Measurements from ENCODE around the gene ORC4. TPM values are rescaled to one million over a fixed set of nuclear protein-coding genes. Genes with fewer than 3 reads are reported as not detected.

The ORC4 gene
- total RNA-seq, 1 experiment from 2014 or later, result 72.9 TPM

DNA sequence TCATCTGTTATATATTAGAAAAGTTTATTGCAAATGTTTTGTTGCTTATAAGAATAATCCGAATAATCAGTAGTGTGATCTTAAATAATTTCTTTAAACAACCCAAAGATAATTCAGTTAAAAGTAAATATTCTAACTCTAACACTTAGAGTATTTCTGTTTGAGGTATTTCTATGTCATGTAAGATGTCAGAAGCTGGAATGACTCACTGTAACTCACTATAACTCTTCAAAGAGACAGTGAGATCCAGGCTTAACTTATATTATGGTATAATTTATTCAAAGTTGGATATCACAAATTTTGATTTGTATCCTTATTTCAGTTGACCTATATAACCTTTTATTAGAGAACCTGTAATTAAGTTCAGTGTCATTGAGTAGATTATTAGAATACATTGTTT lies 7.3 kb upstream of the ORC4 start:
- H2BK20ac ChIP-seq (ENCODE audit: low read depth, low read length, poor library complexity, severe bottlenecking), result no peak overlapping the region
- H3K79me2 ChIP-seq (ENCODE audit: insufficient read depth, low read length), result peaks cover 10% of the 10 kb centered on the region; the same call in 1 of the 2 replicates
- H3K27ac Mint-ChIP-seq, result no peak overlapping the region

More for the DNA sequence above, 7.3 kb upstream of the ORC4 start:
- Histone ChIP-seq H3K9me3 (ENCODE audit: control insufficient read depth, low read depth, low read length) (no peaks in the 10 kb centered on the region), H3T11ph (ENCODE audit: low read length) (no peak overlapping the region), H3K79me1 (ENCODE audit: insufficient read depth, low read depth, low read length, poor library complexity, severe bottlenecking) (peaks cover 3% of the 10 kb centered on the region), H3K27me3 (ENCODE audit: insufficient read depth, low read length) (no peaks in the 10 kb centered on the region), H4K5ac (ENCODE audit: insufficient read length, low read depth, low read length) (no peak overlapping the region), H2BK12ac (ENCODE audit: insufficient read length, low read depth, low read length) (no peak overlapping the region), H4K8ac (replicated peaks; ENCODE audit: insufficient read length, low read depth, low read length) (no peak overlapping the region), H3K4ac (ENCODE audit: low read depth, low read length) (no peak overlapping the region), H2BK15ac (ENCODE audit: low read depth, low read length) (no peak overlapping the region), H2AFZ (ENCODE audit: low read length) (no peak overlapping the region), H3K14ac (ENCODE audit: insufficient read depth, low read length) (no peak overlapping the region), H2BK5ac (ENCODE audit: insufficient read length, low read length) (no peak overlapping the region), H2AK5ac (ENCODE audit: insufficient read length, low read length) (no peak overlapping the region), H3K4me2 (ENCODE audit: insufficient read depth, insufficient read length, low read length) (no peak overlapping the region), H3K56ac (ENCODE audit: insufficient read length, low read depth, low read length) (no peak overlapping the region), H3K9ac (ENCODE audit: extremely low read depth, insufficient read length, low read length) (no peak overlapping the region), H4K91ac (ENCODE audit: insufficient read length, low read depth, low read length) (no peak overlapping the region), H3K4me1 (ENCODE audit: insufficient read depth, low read length) (no peaks in the 10 kb centered on the region), H3K23ac (ENCODE audit: insufficient read length, low read depth, low read length) (no peak overlapping the region), H4K20me1 (ENCODE audit: control insufficient read depth, insufficient read depth, insufficient read length) (no peaks in the 10 kb centered on the region), H3K23me2 (ENCODE audit: insufficient read length, low read depth, low read length, poor library complexity, severe bottlenecking) (no peaks in the 10 kb centered on the region), H2BK120ac (ENCODE audit: low read depth, low read length, poor library complexity, severe bottlenecking) (no peak overlapping the region), H3K18ac (ENCODE audit: insufficient read length, low read depth, low read length) (no peak overlapping the region), H3K27ac (ENCODE audit: insufficient read length, low read depth, low read length) (no peak overlapping the region)
- no CpG with 5 or more reads among the region's 1 CpG for WGBS (ENCODE audit: extremely low coverage, insufficient read length, low lambda C conversion rate)
- Mint-ChIP-seq H3K4me1 (peaks cover 5 to 9% of the 10 kb centered on the region in 2 experiments), H3K27me3 (ENCODE audit: low read depth) (no peaks in the 10 kb centered on the region), H3K9me3 (no peaks in the 10 kb centered on the region), H3K36me3 (ENCODE audit: insufficient read depth in 1 of 3, low read depth in 3 of 3) (no peaks in the 10 kb centered on the region), H3K4me3 (no peak overlapping the region)
- TF ChIP-seq, protein P1, sequence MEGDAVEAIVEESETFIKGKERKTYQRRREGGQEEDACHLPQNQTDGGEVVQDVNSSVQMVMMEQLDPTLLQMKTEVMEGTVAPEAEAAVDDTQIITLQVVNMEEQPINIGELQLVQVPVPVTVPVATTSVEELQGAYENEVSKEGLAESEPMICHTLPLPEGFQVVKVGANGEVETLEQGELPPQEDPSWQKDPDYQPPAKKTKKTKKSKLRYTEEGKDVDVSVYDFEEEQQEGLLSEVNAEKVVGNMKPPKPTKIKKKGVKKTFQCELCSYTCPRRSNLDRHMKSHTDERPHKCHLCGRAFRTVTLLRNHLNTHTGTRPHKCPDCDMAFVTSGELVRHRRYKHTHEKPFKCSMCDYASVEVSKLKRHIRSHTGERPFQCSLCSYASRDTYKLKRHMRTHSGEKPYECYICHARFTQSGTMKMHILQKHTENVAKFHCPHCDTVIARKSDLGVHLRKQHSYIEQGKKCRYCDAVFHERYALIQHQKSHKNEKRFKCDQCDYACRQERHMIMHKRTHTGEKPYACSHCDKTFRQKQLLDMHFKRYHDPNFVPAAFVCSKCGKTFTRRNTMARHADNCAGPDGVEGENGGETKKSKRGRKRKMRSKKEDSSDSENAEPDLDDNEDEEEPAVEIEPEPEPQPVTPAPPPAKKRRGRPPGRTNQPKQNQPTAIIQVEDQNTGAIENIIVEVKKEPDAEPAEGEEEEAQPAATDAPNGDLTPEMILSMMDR (conservative IDR thresholded peaks at IDR 0.05), result no peak
- no peak for DNase-seq
